ENCODE results near the gene CAMK2B. TPM values are rescaled to one million over a fixed set of nuclear protein-coding genes. Genes with fewer than 3 reads are reported as not detected.
A peak's percentile ranks its signal among the peaks of the same experiment; 100 is the strongest.

Gene CAMK2B
- total RNA-seq, 1 donor from 2014 or later: not detected

DNA sequence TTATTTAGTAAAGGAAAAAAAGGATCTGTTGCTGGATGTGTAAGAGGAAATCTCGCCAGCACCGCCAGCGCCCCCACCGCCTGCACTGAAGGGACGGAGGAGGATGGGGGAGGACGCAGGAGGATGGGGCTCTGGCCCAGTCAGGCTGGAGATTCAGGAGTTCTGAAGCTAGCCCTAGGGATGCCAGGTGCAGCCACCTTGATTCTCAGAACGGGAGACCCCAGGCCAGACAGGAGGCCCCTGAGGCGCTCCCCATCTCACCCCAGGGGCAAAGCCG is 1.3 kb downstream of the CAMK2B start:
- Histone ChIP-seq H3K4me3 (ENCODE audit: low read depth, low read length) (no peak overlapping the region), H3K27me3 (ENCODE audit: control insufficient read depth, insufficient read depth, low read length) (peaks cover 35% of the 10 kb centered on the region), H3K36me3 (ENCODE audit: control insufficient read depth, insufficient read depth, low read length) (no peaks in the 10 kb centered on the region)
- no peak for DNase-seq (ENCODE audit: low read depth)
- no peak for FAIRE-seq
- TF ChIP-seq, protein P1, sequence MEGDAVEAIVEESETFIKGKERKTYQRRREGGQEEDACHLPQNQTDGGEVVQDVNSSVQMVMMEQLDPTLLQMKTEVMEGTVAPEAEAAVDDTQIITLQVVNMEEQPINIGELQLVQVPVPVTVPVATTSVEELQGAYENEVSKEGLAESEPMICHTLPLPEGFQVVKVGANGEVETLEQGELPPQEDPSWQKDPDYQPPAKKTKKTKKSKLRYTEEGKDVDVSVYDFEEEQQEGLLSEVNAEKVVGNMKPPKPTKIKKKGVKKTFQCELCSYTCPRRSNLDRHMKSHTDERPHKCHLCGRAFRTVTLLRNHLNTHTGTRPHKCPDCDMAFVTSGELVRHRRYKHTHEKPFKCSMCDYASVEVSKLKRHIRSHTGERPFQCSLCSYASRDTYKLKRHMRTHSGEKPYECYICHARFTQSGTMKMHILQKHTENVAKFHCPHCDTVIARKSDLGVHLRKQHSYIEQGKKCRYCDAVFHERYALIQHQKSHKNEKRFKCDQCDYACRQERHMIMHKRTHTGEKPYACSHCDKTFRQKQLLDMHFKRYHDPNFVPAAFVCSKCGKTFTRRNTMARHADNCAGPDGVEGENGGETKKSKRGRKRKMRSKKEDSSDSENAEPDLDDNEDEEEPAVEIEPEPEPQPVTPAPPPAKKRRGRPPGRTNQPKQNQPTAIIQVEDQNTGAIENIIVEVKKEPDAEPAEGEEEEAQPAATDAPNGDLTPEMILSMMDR (IDR thresholded peaks at IDR 0.05; ENCODE audit: insufficient read depth, low read length, severe bottlenecking): no peak

DNA sequence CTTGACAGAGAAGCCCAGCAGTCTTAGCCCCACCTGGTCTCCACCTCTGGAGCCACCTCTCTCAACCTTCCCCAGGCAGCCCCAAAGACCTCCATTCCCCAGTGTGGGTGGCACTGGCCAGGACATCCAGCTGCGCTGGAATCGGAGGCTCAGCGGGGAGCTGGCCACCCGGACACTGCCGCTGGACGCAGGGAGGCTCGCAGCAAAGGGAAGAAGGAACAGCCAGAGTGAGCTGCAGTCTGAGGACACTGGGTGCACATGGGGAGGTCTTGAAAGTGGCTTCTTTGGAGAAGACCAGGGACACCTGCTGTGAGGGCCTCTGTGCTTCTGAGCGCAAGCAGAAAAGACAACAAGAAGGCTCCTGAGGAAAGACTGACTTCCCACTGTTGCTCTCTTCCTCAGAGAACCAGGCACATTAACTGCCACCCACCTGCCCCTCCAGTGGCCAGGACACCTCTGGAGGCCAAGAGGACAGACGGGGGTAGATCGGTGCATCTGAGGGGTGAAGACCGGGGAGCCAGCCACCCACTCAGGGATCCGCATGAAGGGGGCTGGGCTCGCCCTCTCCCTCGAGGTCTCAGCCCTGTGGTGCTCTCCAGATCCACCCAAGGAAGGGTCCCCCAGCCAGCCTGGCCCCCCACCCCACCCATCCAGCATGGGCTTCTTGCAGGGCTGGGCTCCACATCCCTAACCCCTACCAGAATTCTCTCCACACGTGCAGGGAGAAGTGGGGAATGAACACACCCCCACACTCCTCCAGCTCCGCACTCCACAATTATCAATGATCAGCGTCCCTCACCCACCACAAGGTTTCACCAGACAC is 1.8 kb downstream of the CAMK2B start:
- FAIRE-seq: no peak
- TF ChIP-seq, protein P1 (IDR thresholded peaks at IDR 0.05; ENCODE audit: insufficient read depth, low read length, severe bottlenecking): no peak
- no peak for DNase-seq (ENCODE audit: low read depth)
- Histone ChIP-seq H3K4me3 (ENCODE audit: low read depth, low read length) (no peak overlapping the region), H3K27me3 (ENCODE audit: control insufficient read depth, insufficient read depth, low read length) (peaks cover 34% of the 10 kb centered on the region), H3K36me3 (ENCODE audit: control insufficient read depth, insufficient read depth, low read length) (no peaks in the 10 kb centered on the region)

DNA sequence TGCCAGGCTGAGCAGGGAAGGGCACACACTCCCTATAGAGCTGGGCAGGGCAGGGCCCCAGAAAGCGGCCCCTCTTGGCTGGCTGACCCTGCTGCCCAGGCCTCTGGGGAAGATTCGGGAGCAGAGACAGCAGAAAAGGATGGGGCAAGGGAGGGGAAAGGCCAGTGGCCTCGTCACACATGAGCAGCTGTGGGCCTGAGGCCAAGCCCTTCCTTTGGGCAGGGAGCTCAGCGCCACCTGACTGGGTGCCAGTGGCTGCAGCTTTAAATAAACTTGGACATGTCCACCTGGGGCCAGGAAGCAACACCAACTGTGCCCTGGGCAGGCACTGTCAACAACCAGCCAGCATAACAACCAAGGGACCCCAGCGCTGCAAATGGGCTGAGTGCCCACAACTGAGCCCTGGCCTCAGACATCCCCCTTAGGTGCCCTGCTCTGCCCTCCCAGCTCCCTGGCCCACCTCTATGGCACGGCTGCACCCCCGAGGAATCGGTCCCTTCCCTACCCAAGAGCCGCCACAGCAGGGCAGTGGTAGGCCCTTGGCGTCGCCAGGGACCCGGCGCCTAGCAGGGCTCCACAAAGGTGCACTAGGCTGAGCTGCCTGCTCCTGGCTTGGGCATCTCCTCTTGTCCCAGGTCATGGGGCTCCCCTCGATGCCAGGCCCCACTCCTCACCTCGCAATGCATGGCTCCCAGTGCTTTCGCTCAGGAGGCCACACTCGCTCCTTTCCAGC is 2.6 kb downstream of the CAMK2B start:
- TF ChIP-seq, protein P1 (IDR thresholded peaks at IDR 0.05; ENCODE audit: insufficient read depth, low read length, severe bottlenecking): no peak
- FAIRE-seq (no peak), DNase-seq (ENCODE audit: low read depth) (no peak)
- Histone ChIP-seq H3K36me3 (ENCODE audit: control insufficient read depth, insufficient read depth, low read length) (no peaks in the 10 kb centered on the region), H3K27me3 (ENCODE audit: control insufficient read depth, insufficient read depth, low read length) (peaks cover 34% of the 10 kb centered on the region), H3K4me3 (ENCODE audit: low read depth, low read length) (no peak overlapping the region)

GRCh38 chr7:44321796-44322195 is 3.6 kb downstream of the CAMK2B start:
- Histone ChIP-seq H3K4me3 (ENCODE audit: low read depth, low read length) (no peak overlapping the region), H3K36me3 (ENCODE audit: control insufficient read depth, insufficient read depth, low read length) (no peaks in the 10 kb centered on the region), H3K27me3 (ENCODE audit: control insufficient read depth, insufficient read depth, low read length) (peaks cover 26% of the 10 kb centered on the region)
- TF ChIP-seq, protein P1 (IDR thresholded peaks at IDR 0.05; ENCODE audit: insufficient read depth, low read length, severe bottlenecking): no peak
- DNase-seq (ENCODE audit: low read depth): no peak
- FAIRE-seq: no peak

DNA sequence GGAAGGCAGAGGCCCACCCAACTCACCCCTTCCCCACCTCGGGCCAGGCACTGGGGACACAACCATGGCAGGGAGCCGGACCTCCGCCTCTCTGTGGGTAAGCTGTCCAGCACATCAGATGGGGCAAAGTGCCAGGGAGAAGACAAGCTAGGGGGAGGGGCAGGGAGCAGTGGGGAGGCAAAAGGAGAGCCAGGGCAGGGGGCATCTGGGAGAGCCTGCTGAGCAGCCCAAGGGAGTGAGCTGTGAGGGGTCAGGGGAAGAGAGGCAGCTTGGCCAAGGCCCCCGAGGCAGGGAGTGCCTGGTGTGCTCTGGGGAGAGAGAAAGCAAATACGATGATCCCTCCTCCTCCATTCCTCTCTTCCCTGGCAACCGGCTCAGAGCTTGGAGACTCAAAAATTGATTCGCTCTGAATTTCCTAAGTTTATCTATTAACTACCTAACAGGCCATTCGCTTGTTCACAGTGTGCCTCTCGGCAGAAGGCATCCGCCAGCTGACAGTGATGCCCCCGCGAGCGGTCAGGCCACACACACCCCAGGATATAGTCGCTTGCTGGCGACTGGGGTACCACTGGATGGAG is 4.5 kb downstream of the CAMK2B start:
- Histone ChIP-seq H3K4me3 (ENCODE audit: low read depth, low read length) (no peak overlapping the region), H3K27me3 (ENCODE audit: control insufficient read depth, insufficient read depth, low read length) (peaks cover 17% of the 10 kb centered on the region), H3K36me3 (ENCODE audit: control insufficient read depth, insufficient read depth, low read length) (no peaks in the 10 kb centered on the region)
- TF ChIP-seq, protein P1 (IDR thresholded peaks at IDR 0.05; ENCODE audit: insufficient read depth, low read length, severe bottlenecking): no peak
- FAIRE-seq (peak; percentile 18), DNase-seq (ENCODE audit: low read depth) (no peak)
